GM12892 (cell line): Measurements from ENCODE around the gene PPT1.

Source experiments
- POLR2A ChIP-seq: IDR thresholded peaks from 2 replicates; pipeline ENCODE4 v1.6.1; 2011; ENCODE audit warnings: low read depth, low read length, control low read depth
- POLR2AphosphoS5 ChIP-seq: IDR thresholded peaks from 2 replicates; pipeline ENCODE4 v1.6.1; 2011; ENCODE audit warnings: low read depth, low read length, control low read depth
- TAF1 ChIP-seq: IDR thresholded peaks from 2 replicates; pipeline ENCODE4 v1.6.1; 2011; ENCODE audit warnings: low read depth, mild to moderate bottlenecking, control low read depth, low read length, borderline replicate concordance

GRCh38 chr1:40094466-40095110 lies 2.5 kb downstream of the PPT1 start:
- TF ChIP-seq POLR2A (no peak), TAF1 (no peak), POLR2AphosphoS5 (no peak)
